ENCODE data around the gene LRP1-AS.

LRP1-AS gene

DNA sequence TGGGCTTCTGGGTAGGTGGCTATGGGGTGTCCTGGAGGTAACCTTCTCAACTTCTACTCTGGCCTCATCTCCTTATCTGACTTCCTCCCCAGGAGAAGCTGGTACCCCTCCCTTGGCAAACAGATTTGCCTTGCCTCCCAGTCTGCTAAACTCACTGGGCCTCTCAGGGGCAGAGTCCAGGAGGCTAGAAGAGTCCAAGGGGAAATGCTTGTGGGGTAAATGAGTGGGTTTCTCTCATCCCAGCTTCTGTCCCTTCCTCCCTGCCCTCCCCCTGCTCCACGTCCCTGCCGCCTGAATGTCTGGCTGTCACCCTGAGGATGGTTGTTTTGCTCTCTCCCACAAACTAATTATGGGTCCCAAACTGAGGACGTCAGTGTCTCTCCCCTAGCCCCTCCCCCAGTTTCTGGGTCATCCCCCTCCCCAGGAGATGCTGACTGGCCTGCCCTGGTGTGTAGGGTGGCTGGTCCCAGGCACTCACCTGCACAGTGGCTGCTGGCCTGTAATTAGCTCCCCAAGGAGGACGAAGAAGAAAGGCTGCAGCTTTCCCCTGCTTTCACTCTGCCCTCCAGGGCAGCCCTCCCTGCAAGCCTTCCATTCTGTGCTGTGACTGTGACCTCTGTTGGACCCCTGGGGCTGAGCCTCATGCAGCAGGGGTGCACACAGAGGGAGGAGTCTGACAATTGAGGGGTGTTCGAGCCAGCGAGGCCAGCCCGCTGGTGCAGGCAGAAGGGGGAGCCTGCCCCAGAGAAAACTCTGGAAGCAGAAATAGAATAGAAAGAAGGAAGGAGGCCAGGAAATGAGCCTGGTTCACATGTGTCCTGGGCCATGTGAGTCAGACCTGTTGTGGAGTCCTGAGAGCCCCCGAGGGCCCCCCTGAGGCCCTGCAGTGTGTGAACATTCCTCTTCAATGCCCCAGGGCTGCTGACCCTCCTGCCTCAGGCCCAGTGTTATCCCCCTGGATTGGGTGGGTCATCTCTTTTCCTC is at the start of gene LRP1-AS:
TSS of gene LRP1-AS (minus strand) at position 659 of the 984 bp plus-strand sequence.
- no peak for DNase-seq (ENCODE audit: low read depth, low spot score)

DNA sequence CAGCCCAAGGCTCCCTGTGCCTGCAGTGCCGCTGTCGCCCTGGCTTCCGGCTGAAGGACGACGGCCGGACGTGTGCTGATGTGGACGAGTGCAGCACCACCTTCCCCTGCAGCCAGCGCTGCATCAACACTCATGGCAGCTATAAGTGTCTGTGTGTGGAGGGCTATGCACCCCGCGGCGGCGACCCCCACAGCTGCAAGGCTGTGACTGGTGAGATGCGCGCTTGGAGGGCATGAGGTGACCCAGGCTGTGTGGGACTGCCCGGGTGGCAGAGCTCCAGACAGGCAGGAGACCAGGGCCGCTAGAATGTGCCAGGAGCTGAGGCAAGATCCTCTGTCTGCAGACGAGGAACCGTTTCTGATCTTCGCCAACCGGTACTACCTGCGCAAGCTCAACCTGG is 49.5 kb upstream of the LRP1-AS start:
- no peak for DNase-seq (ENCODE audit: low read depth, low spot score)

DNA sequence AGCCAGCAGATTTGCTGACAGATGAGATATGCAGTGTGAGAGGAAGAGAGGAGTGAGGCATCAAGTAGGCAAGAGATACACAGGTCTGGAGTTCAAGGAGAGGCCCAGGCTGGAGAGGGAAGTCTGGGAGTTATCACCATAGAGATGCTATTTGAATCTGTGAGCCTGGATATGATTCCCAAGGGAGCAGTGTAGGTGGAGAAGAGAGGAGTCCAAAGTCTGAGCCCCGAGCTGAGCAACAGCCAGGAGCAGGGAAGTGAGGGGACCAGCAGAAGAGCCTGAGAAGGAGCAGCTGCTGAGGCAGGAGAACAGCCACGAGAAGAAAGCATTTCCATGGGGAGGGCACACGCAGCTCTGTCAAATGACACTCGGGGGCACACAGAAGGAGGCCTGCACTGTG is 49.0 kb upstream of the LRP1-AS start:
- no peak for DNase-seq (ENCODE audit: low read depth, low spot score)

DNA sequence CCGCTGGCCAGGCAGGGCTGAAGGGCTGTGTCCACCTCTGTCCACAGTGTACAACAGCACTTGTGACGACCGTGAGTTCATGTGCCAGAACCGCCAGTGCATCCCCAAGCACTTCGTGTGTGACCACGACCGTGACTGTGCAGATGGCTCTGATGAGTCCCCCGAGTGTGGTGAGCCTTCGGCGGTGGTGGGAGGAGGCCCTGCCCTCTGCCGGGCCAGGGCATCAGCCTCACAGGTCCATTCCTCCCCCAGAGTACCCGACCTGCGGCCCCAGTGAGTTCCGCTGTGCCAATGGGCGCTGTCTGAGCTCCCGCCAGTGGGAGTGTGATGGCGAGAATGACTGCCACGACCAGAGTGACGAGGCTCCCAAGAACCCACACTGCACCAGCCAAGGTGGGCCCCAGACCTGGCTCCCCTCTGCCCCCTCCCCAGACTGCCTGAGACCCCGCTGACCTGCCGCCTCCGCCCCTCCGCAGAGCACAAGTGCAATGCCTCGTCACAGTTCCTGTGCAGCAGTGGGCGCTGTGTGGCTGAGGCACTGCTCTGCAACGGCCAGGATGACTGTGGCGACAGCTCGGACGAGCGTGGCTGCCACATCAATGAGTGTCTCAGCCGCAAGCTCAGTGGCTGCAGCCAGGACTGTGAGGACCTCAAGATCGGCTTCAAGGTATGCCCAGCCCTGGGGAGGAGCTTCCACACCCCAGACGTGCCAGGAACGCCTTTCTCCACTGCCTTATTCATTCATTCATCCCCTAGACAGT is 48.4 kb upstream of the LRP1-AS start:
- DNase-seq (ENCODE audit: low read depth, low spot score), result no peak

DNA sequence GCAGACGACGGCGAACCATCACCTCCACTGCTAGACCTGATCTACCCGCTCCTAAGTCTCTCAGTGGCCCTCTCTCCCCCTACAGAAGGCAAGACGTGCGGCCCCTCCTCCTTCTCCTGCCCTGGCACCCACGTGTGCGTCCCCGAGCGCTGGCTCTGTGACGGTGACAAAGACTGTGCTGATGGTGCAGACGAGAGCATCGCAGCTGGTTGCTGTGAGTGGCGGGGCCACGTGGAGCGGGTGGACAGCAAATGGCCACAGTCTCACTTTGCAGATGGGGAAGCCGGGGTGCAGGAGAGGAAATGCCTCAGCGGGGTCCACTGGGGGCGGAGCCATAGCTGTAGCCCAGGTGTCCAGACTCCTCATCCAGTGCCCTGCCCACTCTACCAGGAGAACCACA is 47.8 kb upstream of the LRP1-AS start:
- DNase-seq (ENCODE audit: low read depth, low spot score), result no peak

DNA sequence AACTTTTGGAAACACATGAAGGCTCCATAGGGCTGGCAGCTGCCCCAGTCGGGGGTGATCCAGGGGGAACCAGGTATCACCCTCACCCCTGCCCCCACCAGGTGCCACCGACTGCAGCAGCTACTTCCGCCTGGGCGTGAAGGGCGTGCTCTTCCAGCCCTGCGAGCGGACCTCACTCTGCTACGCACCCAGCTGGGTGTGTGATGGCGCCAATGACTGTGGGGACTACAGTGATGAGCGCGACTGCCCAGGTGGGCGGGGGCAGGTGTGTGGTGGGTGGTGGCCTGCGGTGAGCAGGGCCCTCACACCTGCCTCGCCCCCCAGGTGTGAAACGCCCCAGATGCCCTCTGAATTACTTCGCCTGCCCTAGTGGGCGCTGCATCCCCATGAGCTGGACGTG is 46.8 kb upstream of the LRP1-AS start:
- DNase-seq (ENCODE audit: low read depth, low spot score), result no peak

DNA sequence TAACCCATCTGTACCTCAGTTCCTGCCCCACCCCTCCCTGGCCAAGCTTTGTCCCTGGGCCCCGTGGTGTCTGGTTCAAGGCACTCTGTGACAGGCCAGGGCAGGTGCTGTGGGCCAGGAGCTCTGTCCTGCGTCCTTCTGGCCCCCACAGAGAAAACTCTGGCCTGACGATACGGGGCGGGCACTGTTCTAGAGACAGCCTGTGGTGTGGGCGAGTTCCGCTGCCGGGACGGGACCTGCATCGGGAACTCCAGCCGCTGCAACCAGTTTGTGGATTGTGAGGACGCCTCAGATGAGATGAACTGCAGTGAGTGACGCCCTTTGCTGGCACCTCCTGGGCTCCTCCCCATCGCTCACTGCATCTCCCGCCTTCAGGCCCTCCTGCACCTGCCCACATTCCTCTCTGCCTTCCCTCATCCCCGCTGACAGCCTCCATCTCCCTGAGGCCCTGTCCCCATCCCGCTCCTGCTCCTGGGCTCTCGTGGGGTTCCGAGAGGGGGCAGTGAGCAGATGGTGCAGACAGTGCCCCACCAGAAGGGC is 46.4 kb upstream of the LRP1-AS start:
- DNase-seq (ENCODE audit: low read depth, low spot score), result no peak

DNA sequence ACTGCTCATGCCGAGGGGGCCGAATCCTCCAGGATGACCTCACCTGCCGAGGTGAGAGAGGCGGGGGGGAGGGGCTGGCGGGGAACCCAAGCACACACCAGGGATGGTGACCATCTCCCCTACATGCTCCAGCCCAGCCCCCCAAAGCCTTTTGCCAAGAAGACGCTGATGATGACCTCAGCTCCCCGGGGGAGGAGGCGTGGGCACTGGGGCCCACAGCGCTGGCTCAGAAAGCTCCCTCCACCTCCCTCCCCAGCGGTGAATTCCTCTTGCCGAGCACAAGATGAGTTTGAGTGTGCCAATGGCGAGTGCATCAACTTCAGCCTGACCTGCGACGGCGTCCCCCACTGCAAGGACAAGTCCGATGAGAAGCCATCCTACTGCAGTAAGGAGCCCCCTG is 45.5 kb upstream of the LRP1-AS start:
- no peak for DNase-seq (ENCODE audit: low read depth, low spot score)

DNA sequence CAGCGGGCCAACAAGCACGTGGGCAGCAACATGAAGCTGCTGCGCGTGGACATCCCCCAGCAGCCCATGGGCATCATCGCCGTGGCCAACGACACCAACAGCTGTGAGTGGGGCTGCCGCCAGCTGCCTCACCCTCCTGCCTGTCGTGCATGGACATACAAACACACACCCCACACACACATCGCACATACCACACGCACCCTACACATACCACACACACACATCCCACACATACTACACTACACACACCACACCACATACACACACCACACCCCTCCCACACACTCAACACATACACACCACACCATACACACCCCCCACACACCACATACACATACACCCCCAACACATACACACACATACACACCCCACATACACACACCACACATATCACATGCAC is 44.0 kb upstream of the LRP1-AS start:
- DNase-seq (ENCODE audit: low read depth, low spot score), result no peak

DNA sequence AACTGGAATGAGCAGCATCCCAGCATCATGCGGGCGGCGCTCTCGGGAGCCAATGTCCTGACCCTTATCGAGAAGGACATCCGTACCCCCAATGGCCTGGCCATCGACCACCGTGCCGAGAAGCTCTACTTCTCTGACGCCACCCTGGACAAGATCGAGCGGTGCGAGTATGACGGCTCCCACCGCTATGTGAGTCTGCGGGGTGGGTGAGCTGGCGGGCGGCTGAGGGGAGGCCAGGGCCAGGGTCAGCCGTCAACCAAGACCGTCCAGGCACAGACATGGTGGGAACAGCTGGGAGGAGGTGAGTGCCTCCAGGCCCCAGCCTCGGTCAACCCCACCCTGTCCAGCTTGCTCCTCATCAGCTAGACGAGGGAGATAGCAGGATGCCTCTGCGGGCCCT is 43.4 kb upstream of the LRP1-AS start:
- no peak for DNase-seq (ENCODE audit: low read depth, low spot score)

DNA sequence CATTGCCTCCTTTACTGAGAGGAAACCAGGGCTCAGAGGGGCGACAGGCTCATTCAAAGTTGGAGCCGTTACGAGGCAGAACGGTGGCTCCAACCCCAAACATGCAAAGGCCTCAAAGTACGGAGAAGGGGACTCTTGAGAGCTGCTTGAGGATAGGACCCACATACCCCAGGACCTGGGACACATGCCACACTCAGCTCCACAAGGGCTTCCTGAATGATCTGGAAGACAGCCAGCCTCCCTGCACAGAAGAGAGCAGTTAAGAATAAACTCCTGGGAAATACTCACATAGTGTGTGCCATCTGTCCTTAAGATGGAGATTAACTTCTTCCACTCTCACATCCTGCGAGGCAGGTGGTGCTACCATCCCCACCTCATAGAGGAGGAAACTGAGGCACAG is 42.6 kb upstream of the LRP1-AS start:
- no peak for DNase-seq (ENCODE audit: low read depth, low spot score)

DNA sequence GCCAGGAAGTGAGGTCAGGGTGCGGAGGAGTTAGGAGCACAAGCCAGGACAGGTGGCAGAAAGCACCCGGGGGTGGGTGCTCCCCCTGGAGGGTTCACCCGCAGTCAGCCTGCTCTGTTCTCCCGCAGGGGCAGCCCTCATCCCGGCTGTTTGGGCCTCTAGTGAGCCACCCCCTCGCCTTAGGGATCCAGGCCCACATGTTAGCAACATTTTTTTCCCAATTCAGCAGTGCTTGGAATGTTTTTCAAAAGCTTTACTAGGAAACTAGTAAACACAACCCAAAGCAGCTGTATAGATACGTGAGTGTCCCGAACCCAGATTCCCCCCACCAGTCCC is 40.6 kb upstream of the LRP1-AS start:
- no peak for DNase-seq (ENCODE audit: low read depth, low spot score)

DNA sequence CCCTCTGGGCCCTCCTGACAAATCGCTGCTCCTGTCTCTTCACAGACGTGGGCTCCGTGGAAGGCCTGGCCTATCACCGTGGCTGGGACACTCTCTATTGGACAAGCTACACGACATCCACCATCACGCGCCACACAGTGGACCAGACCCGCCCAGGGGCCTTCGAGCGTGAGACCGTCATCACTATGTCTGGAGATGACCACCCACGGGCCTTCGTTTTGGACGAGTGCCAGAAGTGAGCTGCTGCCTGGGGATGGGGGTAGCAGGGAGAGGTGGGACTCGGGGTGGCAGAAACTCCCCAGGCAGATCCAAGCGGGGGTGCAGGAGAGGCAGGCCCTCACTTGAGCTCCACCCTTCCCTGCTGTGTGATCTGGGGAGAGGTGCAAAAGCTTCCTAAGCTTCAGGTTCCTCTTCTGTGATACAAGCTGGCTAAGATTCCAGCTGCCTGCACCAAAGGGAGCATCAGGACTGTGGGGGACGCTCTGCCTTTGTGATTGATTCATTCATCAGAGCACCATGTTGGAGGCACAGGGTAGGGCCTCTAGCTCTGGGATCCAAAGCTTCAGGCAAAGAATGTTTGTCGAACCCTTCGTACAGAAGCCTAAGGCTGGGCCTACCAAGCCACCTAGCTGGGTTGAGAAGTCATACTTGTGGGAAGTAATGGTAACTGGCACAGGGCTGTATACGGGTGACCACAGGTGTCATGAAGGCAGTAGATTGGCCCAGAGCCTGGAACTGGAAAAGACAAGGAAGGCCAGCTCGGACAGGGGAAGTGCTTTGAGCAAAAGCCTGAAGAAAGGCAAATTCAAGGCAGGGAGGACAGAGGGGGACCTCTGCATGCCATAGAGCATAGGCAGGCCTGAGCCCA is 40.0 kb upstream of the LRP1-AS start:
- DNase-seq (ENCODE audit: low read depth, low spot score), result no peak

DNA sequence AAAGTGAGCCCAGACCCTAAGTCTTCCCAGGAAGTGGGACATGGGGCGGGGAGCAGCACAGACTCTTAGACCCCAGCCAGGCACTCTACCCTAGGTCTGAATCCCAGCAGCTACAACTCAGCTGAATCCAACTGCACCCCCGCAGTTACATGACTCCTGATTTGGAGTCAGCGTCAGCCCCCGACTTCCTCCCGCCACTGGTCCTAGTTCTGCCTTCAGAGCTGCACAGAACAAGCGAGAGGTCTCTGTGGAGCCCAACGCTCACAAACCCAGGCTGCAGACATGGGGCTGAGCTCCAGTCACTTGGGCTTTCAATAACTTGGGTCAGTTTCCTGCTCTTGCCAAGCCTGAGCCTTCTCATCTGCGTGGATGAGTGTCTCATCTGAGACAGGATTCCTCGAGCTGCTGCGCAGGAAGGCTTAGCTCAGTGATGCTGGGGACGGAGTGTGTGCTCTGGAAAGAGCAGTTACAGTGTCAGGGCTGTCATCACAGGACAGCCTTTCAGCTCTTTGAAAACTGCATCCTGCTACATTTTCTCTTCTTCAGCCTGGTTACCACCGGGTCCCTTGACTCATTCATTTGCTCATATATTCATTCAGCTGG is 38.6 kb upstream of the LRP1-AS start:
- DNase-seq (ENCODE audit: low read depth, low spot score), result no peak

DNA sequence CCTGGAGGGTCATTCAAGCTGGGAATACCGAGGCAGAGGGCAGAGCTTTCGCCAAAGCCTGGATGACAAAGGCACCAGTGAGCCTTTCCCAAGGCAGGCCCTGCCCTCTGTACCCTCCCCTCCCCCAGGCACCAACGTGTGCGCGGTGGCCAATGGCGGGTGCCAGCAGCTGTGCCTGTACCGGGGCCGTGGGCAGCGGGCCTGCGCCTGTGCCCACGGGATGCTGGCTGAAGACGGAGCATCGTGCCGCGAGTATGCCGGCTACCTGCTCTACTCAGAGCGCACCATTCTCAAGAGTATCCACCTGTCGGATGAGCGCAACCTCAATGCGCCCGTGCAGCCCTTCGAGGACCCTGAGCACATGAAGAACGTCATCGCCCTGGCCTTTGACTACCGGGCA is 38.0 kb upstream of the LRP1-AS start:
- DNase-seq (ENCODE audit: low read depth, low spot score), result no peak

DNA sequence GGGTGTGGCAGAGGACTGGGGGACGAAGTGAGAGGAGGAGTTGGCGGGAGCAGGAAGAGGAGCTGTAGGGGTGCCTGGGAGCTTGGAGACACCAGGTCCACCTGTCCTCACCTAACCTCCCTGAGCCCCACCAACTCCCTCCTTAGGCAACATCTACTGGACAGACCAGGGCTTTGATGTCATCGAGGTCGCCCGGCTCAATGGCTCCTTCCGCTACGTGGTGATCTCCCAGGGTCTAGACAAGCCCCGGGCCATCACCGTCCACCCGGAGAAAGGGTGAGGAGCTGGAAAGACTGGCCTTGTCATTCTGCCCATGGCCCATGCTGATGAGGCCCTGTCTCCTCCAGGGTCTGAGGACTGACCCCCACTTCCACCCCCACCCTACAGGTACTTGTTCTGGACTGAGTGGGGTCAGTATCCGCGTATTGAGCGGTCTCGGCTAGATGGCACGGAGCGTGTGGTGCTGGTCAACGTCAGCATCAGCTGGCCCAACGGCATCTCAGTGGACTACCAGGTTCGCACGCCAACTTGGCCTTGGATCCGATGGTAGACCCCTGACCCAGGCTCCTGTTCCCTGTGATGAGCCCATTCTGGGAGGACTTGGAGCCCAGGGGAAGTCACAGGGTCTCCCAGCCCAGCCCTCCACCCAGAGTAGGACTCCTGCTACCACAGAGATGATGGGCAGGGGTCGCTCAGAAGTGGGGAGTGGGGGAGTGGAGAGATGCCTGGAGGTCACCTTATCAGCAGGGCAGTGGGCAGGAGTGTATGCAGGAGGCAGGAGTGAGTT is 36.7 kb upstream of the LRP1-AS start:
- DNase-seq (ENCODE audit: low read depth, low spot score), result no peak

DNA sequence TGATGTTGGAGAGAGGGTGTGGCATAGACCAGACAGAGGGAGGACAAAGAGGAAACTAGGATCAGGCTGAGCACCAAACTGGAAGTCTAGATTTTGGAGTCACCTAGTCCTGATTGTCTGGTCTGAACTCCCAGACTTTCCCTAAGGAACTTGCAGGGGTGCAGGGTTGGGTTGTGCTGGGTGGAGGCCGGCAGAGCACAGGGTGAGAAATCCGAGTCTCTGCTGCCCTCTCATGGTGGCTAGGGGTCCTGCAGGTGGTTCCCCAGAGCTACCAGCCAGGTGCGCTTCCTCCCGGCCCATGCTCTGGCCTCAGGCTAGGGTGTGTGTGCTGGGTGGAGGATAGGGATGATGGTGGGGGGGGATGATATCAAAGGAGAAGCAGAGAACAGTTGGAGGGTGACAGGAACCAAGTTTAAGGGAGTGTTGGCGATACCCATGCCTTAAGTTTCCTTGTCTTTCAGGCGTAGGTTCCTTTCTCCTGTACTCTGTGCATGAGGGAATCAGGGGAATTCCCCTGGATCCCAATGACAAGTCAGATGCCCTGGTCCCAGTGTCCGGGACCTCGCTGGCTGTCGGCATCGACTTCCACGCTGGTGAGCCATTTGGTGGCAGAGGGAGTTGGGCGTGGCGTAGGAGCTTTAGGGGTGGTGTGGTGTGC is 35.6 kb upstream of the LRP1-AS start:
- DNase-seq (ENCODE audit: low read depth, low spot score), result peak; percentile 52

DNA sequence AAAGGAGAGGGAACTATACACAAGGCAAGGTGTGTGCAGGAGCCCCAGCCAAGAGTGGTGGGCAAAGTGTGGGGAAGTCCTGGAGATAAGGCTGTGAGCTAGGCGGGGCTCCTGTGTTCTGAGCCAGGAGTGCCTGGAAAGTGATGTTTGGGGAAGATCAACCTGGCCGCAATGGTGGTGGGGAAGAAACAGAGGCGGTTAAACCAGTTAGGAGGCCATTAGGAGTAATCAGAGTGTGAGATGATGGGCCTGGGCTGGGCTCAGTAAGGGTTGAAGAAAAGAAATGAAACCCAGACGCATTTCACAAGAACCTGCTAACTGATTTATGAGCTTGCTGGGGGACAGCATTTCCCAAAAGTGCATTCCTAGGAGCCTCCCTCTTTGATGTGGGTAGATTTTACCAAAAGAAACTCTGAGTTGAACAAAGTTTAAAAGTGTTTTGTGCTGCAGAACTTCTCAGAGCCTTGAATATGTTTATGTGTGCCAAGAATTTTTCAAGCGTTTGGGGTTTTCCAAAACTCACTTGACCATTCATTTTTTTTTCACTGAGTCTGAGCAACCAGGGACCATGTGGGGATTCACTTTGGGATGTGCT is 34.2 kb upstream of the LRP1-AS start:
- no peak for DNase-seq (ENCODE audit: low read depth, low spot score)

DNA sequence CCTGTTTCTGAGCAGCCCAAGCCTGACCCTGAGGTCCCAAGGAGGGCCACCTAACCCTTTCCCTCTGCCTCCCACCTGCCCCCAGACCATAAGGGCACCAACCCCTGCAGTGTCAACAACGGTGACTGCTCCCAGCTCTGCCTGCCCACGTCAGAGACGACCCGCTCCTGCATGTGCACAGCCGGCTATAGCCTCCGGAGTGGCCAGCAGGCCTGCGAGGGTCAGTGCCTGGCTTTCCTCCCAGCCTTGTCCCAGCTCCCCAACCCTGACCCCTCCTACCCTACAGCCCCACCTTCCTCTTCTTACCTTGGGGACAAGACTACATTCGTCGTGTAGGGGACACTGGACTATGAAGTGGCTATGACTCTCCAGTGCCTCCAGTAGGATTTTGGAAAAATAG is 33.7 kb upstream of the LRP1-AS start:
- DNase-seq (ENCODE audit: low read depth, low spot score), result no peak
